GM12878 (cell line): ENCODE data around the gene OR6M1.

ENCODE experiments used
- BMI1 ChIP-seq: fragments of 450-650 bp; IDR thresholded peaks from 2 replicates; pipeline ENCODE4 v1.6.1; 2016; ENCODE audit warnings: mild to moderate bottlenecking, moderate library complexity, borderline replicate concordance
- DPF2 ChIP-seq: fragments of 450-650 bp; IDR thresholded peaks from 2 replicates; pipeline ENCODE4 v1.6.1; 2017; ENCODE audit warnings: mild to moderate bottlenecking
- ETV6 ChIP-seq, 2 experiments: fragments of 450-650 bp in 1 of 2; IDR thresholded peaks in 1 of 2; conservative IDR thresholded peaks in 1 of 2; 2 replicates each; pipeline ENCODE4 v1.6.1; 2014; ENCODE audit warnings: antibody characterized with exemption in 1 of 2, borderline replicate concordance in 1 of 2, low read depth in 1 of 2, mild to moderate bottlenecking in 1 of 2, moderate library complexity in 1 of 2
- EZH2 ChIP-seq: IDR thresholded peaks from 2 replicates; pipeline ENCODE4 v1.6.1; 2012; ENCODE audit warnings: low read depth, mild to moderate bottlenecking, control low read depth, inconsistent platforms, low read length, borderline replicate concordance; ENCODE audit not compliant: control insufficient read depth
- KAT2A ChIP-seq: conservative IDR thresholded peaks from 2 replicates; pipeline ENCODE4 v1.6.1; 2011; ENCODE audit warnings: low read depth, low read length; ENCODE audit not compliant: control insufficient read depth
- POLR2A ChIP-seq: IDR thresholded peaks from 2 replicates; pipeline ENCODE4 v1.6.1; 2011; ENCODE audit warnings: low read depth, mild to moderate bottlenecking, low read length
- RUNX3 ChIP-seq: IDR thresholded peaks from 2 replicates; pipeline ENCODE4 v1.6.1; 2012; ENCODE audit warnings: low read length, inconsistent platforms
- TAF1 ChIP-seq: IDR thresholded peaks from 2 replicates; pipeline ENCODE4 v1.6.1; 2011; ENCODE audit warnings: mild to moderate bottlenecking, low read depth, low read length, borderline replicate concordance
- YY1 ChIP-seq: IDR thresholded peaks from 2 replicates; pipeline ENCODE4 v1.6.1; 2011; ENCODE audit warnings: low read depth, mild to moderate bottlenecking, low read length
- TF ChIP-seq, protein P1 (sequence below), 3 experiments: IDR thresholded peaks in 2 of 3; conservative IDR thresholded peaks in 1 of 3; 2 replicates each; pipeline ENCODE4 v1.5.1; 2011; ENCODE audit warnings: low read depth in 3 of 3, low read length in 3 of 3, mild to moderate bottlenecking in 3 of 3, control low read depth in 2 of 3, moderate library complexity in 2 of 3, inconsistent platforms in 1 of 3, mixed read lengths in 1 of 3; ENCODE audit not compliant: control insufficient read depth in 2 of 3, insufficient read depth in 1 of 3; ENCODE audit errors: extremely low read depth in 1 of 3

DNA sequence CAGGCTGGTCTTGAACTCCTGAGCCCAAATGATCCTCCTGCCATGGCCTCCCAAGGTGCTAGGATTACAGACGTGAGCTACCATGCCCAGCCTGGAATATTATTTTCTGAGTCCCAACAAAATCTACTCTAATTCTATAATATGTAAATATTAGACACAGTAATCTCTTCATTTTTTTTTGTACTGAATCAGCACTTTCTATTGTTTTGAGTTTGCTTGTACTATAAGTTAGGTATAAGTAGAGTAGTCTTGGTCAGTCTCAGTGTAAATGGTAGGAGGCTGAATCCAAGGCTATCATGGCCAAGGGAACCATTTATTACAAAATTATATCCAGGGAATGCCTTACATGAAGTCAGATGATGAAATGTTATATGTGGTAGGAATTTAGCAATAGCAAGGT is 32.2 kb downstream of the OR6M1 start:
- TF ChIP-seq RUNX3 (no peak), KAT2A (no peak), EZH2 (no peak), POLR2A (no peak), TAF1 (no peak), YY1 (no peak), BMI1 (no peak), ETV6 (conservative IDR thresholded peaks at IDR 0.05 in 1 of 2, IDR thresholded peaks at IDR 0.05 in 1 of 2; ENCODE audit: borderline replicate concordance in 1 of 2, low read depth in 1 of 2) (no peak), DPF2 (no peak)
- TF ChIP-seq, protein P1, sequence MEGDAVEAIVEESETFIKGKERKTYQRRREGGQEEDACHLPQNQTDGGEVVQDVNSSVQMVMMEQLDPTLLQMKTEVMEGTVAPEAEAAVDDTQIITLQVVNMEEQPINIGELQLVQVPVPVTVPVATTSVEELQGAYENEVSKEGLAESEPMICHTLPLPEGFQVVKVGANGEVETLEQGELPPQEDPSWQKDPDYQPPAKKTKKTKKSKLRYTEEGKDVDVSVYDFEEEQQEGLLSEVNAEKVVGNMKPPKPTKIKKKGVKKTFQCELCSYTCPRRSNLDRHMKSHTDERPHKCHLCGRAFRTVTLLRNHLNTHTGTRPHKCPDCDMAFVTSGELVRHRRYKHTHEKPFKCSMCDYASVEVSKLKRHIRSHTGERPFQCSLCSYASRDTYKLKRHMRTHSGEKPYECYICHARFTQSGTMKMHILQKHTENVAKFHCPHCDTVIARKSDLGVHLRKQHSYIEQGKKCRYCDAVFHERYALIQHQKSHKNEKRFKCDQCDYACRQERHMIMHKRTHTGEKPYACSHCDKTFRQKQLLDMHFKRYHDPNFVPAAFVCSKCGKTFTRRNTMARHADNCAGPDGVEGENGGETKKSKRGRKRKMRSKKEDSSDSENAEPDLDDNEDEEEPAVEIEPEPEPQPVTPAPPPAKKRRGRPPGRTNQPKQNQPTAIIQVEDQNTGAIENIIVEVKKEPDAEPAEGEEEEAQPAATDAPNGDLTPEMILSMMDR (IDR thresholded peaks at IDR 0.05 in 2 of 3, conservative IDR thresholded peaks at IDR 0.05 in 1 of 3; ENCODE audit: control insufficient read depth in 2 of 3, extremely low read depth in 1 of 3, insufficient read depth in 1 of 3, low read depth in 3 of 3, low read length in 3 of 3): no peak
